Heart left ventricle (tissue), 13 donors: ENCODE measurements around the gene DIP2C.

Source experiments
- CTCF ChIP-seq, 12 donors: fragments of 200-600 bp; sonication (generic) in 4 of 12; IDR thresholded peaks; one replicate each; pipeline versions ENCODE4 v1.5.0 to v1.8.0; 2018 to 2022; ENCODE audit warnings: antibody characterized with exemption in 12 of 12, mild to moderate bottlenecking in 5 of 12
- POLR2A ChIP-seq, 2 donors: fragments of 450-650 bp; IDR thresholded peaks; one replicate each; pipeline ENCODE4 v1.6.1; 2017; ENCODE audit warnings: antibody characterized with exemption in 2 of 2, mild to moderate bottlenecking in 2 of 2, moderate library complexity in 2 of 2
- donor health status: ischemic (EF 13 %, LVEDD 7.1; RV severe dilation, severe dysfunction).
- donor health status: DM: no; HTN: yes; CAD: no.
- donor health status: DM: no; HTN: no; CAD: no.
- donor health status: ischemic (EF 25% LVEDD 6.9; RV normal size, moderate dysfunction).
- donor health status: ischemic (EF 25% LVEDD 5.7; RV mildly dilated, moderate dysfunction).
- donor health status: ischemic (EF 35%, LVEDD 5.7; RV mildly dilated, moderate dysfunction).
- donor health status: nonischemic (EF 11% LVEDD 7.7; RV severe dilation, severe dysfunction).
- donor health status: DM: yes; HTN: yes; CAD: no.
- donor health status: PGD.
- donor health status: ischemic (EF 29% LVEDD 5.4; RV normal size, mild dysfunction).
- donor health status: nonischemic (EF 23%, LVEDD 6.1; RV moderate dilation, normal function).

GRCh38 chr10:712575-712974 lies 23.1 kb upstream of the DIP2C start:
- no peak for TF ChIP-seq CTCF (IDR thresholded peaks at IDR 0.05)
- no peak for TF ChIP-seq POLR2A (IDR thresholded peaks at IDR 0.05)
